LNCAP (cell line): Measurements from ENCODE around the gene CDK5RAP2.

Experiments
- TF ChIP-seq, protein P1 (sequence below): fragments of 450-650 bp; IDR thresholded peaks from 2 replicates; pipeline ENCODE4 v1.5.1; 2017; ENCODE audit warnings: mild to moderate bottlenecking

CDK5RAP2 gene

DNA sequence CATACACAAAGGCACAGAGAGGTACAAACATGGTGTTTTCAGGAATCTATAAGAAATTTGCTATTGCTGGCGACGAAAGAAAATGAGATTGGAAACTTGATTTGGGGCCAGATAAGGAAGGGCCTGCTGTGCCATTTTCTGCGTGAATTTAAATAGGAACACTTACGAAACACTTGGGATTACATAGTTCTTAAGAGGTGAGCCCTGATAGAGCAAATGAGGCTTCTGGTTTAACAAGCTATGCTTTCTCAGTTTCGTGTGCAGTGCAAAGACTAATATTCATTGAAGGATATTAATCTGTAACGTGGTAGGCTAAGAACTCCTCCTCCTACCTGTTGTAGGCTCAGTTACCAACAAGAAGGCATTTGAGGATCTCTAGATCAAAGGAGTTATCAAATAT lies 93.1 kb downstream of the CDK5RAP2 start:
- TF ChIP-seq, protein P1, sequence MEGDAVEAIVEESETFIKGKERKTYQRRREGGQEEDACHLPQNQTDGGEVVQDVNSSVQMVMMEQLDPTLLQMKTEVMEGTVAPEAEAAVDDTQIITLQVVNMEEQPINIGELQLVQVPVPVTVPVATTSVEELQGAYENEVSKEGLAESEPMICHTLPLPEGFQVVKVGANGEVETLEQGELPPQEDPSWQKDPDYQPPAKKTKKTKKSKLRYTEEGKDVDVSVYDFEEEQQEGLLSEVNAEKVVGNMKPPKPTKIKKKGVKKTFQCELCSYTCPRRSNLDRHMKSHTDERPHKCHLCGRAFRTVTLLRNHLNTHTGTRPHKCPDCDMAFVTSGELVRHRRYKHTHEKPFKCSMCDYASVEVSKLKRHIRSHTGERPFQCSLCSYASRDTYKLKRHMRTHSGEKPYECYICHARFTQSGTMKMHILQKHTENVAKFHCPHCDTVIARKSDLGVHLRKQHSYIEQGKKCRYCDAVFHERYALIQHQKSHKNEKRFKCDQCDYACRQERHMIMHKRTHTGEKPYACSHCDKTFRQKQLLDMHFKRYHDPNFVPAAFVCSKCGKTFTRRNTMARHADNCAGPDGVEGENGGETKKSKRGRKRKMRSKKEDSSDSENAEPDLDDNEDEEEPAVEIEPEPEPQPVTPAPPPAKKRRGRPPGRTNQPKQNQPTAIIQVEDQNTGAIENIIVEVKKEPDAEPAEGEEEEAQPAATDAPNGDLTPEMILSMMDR: no peak

DNA sequence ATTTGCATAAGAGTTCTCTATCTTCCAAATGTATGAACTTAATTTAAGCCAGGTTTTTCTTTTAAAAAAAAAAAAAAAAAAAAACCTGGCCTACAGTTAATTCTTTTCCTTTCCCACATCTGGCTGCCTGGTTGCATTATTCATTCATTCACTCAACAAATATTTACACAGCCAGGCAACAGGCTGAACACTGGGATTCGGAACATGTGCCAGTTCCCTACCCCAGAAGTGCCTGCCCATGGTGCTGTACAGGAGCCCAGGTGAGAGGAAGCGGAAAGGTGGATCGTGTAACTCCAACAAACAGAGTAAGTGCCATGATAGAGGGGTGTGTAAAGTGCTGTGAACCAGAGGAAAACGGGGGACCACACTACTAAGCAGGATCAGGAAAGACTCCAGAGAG lies 93.6 kb downstream of the CDK5RAP2 start:
- TF ChIP-seq, protein P1: no peak

DNA sequence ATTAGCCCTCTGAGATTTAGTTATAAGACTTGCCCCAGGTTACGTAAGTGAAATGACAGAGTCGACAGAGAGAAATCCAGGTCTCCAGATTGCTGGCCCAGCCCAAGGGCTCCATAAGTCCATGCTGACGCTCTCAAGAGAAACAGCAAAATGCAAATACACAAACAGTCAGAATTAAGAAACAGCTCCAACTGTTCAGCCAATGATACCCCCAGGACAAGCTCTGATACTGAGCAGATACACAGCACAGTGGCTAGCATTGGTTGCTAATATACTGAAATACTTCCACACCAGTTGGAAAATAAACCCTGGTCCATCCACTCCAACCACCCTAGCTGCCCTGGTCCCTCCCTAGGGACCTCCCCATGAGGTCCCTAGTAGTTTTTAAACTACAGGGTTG lies 94.2 kb downstream of the CDK5RAP2 start:
- TF ChIP-seq, protein P1: no peak

DNA sequence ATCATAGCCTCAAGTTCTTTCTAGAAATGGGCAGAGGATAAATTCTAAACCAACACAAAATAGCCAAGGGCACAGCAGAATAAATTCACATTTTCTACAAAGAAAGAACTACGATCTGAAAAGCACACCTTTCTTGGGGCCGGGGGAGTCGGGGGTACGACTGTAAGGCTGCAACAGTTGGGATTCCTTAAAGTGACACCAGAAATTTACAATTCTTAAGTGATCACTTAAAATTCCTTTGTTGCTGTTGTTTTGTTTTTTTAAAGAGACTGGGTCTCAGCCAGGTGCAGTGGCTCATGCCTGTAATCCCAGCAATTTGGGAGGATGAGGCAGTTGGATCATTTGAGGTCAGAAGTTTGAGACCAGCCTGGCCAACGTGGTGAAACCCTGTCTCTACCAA lies 95.8 kb downstream of the CDK5RAP2 start:
- TF ChIP-seq, protein P1: no peak

DNA sequence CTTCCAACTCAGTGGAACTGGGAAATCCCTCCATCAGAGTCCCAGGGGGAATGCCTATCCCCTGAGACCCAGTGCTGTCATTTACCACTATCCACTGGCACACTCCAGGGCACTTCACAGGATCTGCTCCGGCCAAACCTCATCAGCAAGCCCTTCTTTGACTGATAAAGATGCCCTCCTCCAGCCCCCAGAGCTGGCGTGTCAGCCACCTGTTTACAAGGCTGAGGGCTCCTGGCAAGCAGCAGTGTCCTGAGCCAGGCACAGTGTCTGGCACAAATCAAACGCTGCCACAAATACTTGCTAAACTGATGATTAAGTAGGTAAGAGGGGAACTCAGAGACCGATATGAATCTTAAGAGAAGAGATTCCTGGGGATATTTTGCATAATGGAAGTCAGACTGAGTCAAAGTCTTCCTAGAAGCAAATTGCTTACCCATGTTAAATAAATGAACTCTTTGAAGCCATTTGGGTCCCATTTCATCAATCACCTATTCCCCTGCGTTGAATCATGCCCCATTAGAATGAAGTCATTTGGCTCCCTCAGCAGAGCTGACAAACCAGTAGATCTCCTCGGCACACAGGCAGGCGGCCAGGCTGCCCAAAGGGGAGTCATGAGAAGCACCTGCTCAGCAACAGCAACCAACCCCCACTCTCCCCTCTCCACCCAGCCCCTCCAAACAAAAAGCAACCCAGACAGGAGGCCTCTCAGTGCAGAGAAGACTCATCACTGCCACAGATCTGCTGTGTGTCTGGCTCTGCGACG lies 97.4 kb downstream of the CDK5RAP2 start:
- TF ChIP-seq, protein P1: no peak

DNA sequence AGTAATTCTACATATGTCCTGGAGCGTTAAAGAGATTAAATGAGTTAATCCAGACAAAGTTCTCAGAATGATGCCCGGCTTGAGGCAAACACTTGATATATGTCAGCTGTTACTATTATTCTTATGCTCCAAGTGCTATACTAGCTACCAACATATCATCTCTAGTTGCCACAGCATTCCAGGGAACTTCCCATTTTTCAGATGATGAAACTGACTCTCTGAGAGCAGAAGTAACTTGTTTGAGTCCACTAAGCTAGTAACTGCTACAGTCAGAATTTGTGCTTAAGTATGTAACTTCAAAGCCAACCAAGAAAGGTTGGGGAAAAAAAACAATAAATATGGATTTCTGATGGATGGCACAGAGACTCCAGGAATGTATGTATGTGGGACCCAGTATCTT lies 98.1 kb downstream of the CDK5RAP2 start:
- TF ChIP-seq, protein P1: no peak

DNA sequence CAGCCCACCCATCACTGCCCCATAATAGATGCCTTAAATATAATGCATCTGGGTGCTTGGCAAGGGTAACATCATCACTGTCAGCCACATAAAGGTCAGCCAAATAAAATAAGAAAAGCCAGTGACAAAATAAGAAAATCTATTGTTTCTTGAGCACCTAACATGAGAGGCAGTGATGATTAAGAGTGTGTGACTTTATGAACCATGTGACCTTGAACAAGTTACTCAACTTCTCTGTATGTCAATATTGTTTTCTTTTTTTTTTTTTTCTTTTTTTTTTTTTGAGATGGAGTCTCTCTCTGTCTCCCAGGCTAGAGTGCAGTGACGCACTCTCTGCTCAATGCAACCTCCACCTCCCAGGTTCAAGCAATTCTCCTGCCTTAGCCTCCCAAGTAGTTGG lies 98.7 kb downstream of the CDK5RAP2 start:
- TF ChIP-seq, protein P1: no peak

DNA sequence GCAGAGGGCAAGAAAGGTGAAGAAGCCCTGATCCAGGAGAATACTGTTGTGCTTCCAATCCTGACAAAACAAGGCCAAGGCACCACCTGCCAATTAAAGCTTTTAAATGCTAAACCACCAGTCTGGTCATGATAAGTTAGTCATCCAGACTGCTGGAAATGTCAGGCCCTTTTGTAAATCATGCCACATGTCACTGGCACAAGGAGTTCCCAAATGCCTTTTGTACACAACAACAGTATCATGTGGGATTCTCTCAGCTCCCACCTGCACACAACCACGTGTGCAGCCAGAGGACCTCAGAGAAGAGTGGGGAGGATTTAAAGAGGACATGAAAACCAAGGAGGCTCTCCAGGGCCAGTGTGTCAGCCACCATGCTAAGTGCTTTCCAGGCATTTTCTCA lies 99.3 kb downstream of the CDK5RAP2 start:
- TF ChIP-seq, protein P1: no peak
